CD4-positive, alpha-beta memory T cell (primary cell): ENCODE measurements around the gene MCC. TPM values are rescaled to one million over a fixed set of nuclear protein-coding genes. Genes with fewer than 3 reads are reported as not detected.

Experiments used
- CTCF ChIA-PET: fragments of 350-600 bp; sonication (Branson Sonifier 250); formaldehyde crosslinking; loops from one replicate; lab custom pipeline; 2021; ENCODE audit warnings: inconsistent platforms; ENCODE audit not compliant: partially characterized antibody; lab: Charles Lee
- POLR2A ChIA-PET: fragments of 350-600 bp; sonication (Branson Sonifier 250); formaldehyde crosslinking; loops from one replicate; lab custom pipeline; 2021; ENCODE audit not compliant: partially characterized antibody; lab: Charles Lee
- DNase-seq, 5 donors: peaks; one replicate each; pipeline versions ENCODE4 v3.0.0 to v3.0.0-alpha.2; 2020 to 2022; ENCODE audit warnings: mixed read lengths in 1 of 5
- H3K27ac ChIP-seq: one replicate; pipeline ENCODE4 v1.7.0; 2013; ENCODE audit warnings: low read depth, low read length
- H3K27me3 ChIP-seq: 2 replicates; pipeline ENCODE4 v1.7.0; 2013; ENCODE audit warnings: mild to moderate bottlenecking, low read length, moderate library complexity; ENCODE audit not compliant: insufficient read depth
- H3K36me3 ChIP-seq: 2 replicates; pipeline ENCODE4 v1.7.0; 2013; ENCODE audit warnings: mild to moderate bottlenecking, low read length, moderate library complexity; ENCODE audit not compliant: insufficient read depth
- H3K4me1 ChIP-seq: 2 replicates; pipeline ENCODE4 v1.7.0; 2013; ENCODE audit warnings: mild to moderate bottlenecking, low read length, moderate library complexity; ENCODE audit not compliant: insufficient read depth
- H3K4me3 ChIP-seq, 2 donors: one replicate each; pipeline ENCODE4 v1.7.0; 2013; ENCODE audit warnings: low read length in 2 of 2, mild to moderate bottlenecking in 1 of 2
- H3K9me3 ChIP-seq, 2 donors: one replicate each; pipeline ENCODE4 v1.7.0; 2013; ENCODE audit warnings: low read length in 2 of 2, control low read depth in 1 of 2; ENCODE audit not compliant: control insufficient read depth in 1 of 2
- H3K27ac Mint-ChIP-seq, 7 donors: one replicate each; pipeline ENCODE4 v1.8.0; 2020 to 2021; ENCODE audit warnings: mixed read lengths in 7 of 7, mild to moderate bottlenecking in 6 of 7, inconsistent platforms in 3 of 7, moderate library complexity in 3 of 7
- H3K27me3 Mint-ChIP-seq, 2 donors: one replicate each; pipeline ENCODE4 v1.8.0; 2020 to 2021; ENCODE audit warnings: mixed read lengths in 2 of 2
- H3K36me3 Mint-ChIP-seq, 2 donors: one replicate each; pipeline ENCODE4 v1.8.0; 2020 to 2021; ENCODE audit warnings: mixed read lengths in 2 of 2, inconsistent platforms in 1 of 2, mild to moderate bottlenecking in 1 of 2
- H3K4me1 Mint-ChIP-seq, 4 donors: one replicate each; pipeline ENCODE4 v1.8.0; 2020 to 2021; ENCODE audit warnings: mixed read lengths in 4 of 4, mild to moderate bottlenecking in 1 of 4
- H3K4me3 Mint-ChIP-seq, 8 donors: one replicate each; pipeline ENCODE4 v1.8.0; 2020 to 2021; ENCODE audit warnings: mixed read lengths in 8 of 8, mild to moderate bottlenecking in 7 of 8, moderate library complexity in 6 of 8, inconsistent platforms in 3 of 8
- H3K9me3 Mint-ChIP-seq, 8 donors: one replicate each; pipeline ENCODE4 v1.8.0; 2020 to 2021; ENCODE audit warnings: mixed read lengths in 8 of 8, mild to moderate bottlenecking in 5 of 8, inconsistent platforms in 3 of 8, moderate library complexity in 1 of 8
- intact Hi-C: fragments of 100-400 bp; cut with micrococcal nuclease; formaldehyde crosslinking; loops from one replicate; pipeline ENCODE4 v1.15.1; 2023
- polyA plus RNA-seq, 2 donors: library from polyadenylated mRNA; unstranded; fragments of 300-500 nt; fragmentation: Illumina TruSeq; gene quantifications; one replicate each; pipeline ENCODE4 v1.2.3, GENCODE V29; 2021
- total RNA-seq, 2 experiments: library from RNA; stranded (reverse); gene quantifications; one replicate each; pipeline ENCODE4 v1.2.3, GENCODE V29; 2021

Gene MCC
- total and polyA plus RNA-seq, 4 experiments from 2014 or later, result 0.92 to 12.1 (median 7.7) TPM

DNA sequence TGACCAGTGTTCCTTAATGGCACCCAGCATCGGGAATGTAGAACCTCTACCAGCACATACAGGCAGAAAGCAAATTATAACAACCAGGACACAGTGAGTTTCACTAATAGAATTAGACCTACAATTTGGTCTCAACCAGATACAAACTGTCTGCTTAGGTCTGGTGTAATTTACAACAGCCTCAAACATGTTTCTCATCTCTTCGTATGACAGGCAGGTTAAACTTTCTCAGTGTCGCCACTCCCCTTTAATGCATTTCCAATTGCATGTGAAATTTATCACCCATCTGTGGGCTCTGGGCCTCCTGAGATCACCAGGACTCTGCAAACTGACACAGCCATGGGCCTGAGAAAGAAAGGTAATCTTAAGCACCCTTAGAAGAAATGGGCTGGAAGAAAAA lies 293.0 kb downstream of the MCC start:
- intact Hi-C loops, result no loop called here
- no peaks in the 10 kb centered on the region for H3K27me3 Mint-ChIP-seq
- H3K27me3 ChIP-seq, result no peaks in the 10 kb centered on the region
- ChIA-PET CTCF (no interaction called here), POLR2A (interaction anchor here (0.6 kb wide), 1 partner anchor 129 kb away, joined by 4 read pairs; no protein-coding TSS in a partner anchor)
- H3K27ac Mint-ChIP-seq, result no peak overlapping the region
- H3K27ac ChIP-seq, result no peak overlapping the region
- no peaks in the 10 kb centered on the region for H3K9me3 ChIP-seq
- H3K36me3 Mint-ChIP-seq, result peaks cover 1 to 31% of the 10 kb centered on the region in 2 donors
- peaks cover 0 to 4% (median 1%) of the 10 kb centered on the region in 4 donors for H3K4me1 Mint-ChIP-seq
- no peak overlapping the region for H3K4me3 Mint-ChIP-seq
- peaks cover 0 to 16% (median 3%) of the 10 kb centered on the region in 8 donors for H3K9me3 Mint-ChIP-seq
- H3K36me3 ChIP-seq, result no peaks in the 10 kb centered on the region
- no peak overlapping the region for H3K4me3 ChIP-seq
- no peak for DNase-seq
- no peaks in the 10 kb centered on the region for H3K4me1 ChIP-seq

DNA sequence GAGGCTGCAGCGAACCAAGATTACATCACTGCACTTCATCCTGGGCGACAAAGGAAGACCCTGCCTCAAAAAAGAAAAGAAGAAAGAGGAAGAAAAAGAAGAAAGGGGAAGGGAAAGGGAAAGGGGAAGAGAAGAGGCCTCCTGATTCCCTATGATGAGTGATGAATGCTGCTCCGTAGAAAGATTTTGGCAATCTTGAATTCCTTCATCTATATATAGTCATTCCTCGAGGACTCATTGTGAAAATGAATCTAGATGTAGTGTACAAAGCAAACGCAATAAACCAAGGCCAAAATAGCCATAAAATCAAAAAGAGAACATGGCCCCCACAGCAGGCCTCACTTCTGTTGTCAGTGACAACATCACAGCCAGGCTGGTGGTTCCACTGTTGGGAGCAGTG lies 293.7 kb downstream of the MCC start:
- intact Hi-C loops, result no loop called here
- POLR2A ChIA-PET, result no interaction called here
- no peaks in the 10 kb centered on the region for H3K36me3 ChIP-seq
- no peaks in the 10 kb centered on the region for H3K27me3 Mint-ChIP-seq
- DNase-seq, result no peak
- no peak overlapping the region for H3K4me3 Mint-ChIP-seq
- CTCF ChIA-PET, result no interaction called here
- H3K9me3 Mint-ChIP-seq, result peaks cover 0 to 16% (median 3%) of the 10 kb centered on the region in 8 donors
- H3K9me3 ChIP-seq, result no peaks in the 10 kb centered on the region
- no peaks in the 10 kb centered on the region for H3K27me3 ChIP-seq
- no peaks in the 10 kb centered on the region for H3K4me1 ChIP-seq
- peaks cover 1 to 31% of the 10 kb centered on the region in 2 donors for H3K36me3 Mint-ChIP-seq
- no peak overlapping the region for H3K27ac Mint-ChIP-seq
- no peak overlapping the region for H3K4me3 ChIP-seq
- H3K27ac ChIP-seq, result no peak overlapping the region
- H3K4me1 Mint-ChIP-seq, result peaks cover 0 to 4% (median 1%) of the 10 kb centered on the region in 4 donors

DNA sequence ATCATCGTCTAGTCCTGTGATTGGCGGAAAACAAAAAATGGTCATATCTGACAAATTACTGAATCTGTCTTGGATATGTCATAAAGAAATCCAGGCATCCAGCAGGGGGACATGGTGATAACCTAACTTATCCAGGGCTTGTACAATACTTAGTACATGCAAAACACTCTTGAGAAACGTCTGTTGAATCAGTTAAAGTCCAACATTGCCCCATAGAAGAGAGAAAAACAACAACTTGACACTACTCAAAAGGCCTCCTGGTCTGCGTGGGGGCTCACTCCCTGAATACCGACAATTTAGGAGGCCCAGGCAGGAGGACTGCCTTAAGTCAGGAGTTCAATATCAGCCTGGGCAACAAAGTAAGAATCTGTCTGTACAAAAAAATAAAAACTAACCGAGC lies 294.1 kb downstream of the MCC start:
- CTCF ChIA-PET, result no interaction called here
- H3K27ac ChIP-seq, result no peak overlapping the region
- POLR2A ChIA-PET, result no interaction called here
- no peaks in the 10 kb centered on the region for H3K36me3 ChIP-seq
- peaks cover 0 to 16% (median 3%) of the 10 kb centered on the region in 8 donors for H3K9me3 Mint-ChIP-seq
- no peak for DNase-seq
- peaks cover 0 to 4% (median 1%) of the 10 kb centered on the region in 4 donors for H3K4me1 Mint-ChIP-seq
- H3K4me3 ChIP-seq, result no peak overlapping the region
- H3K27me3 Mint-ChIP-seq, result no peaks in the 10 kb centered on the region
- no peak overlapping the region for H3K4me3 Mint-ChIP-seq
- intact Hi-C loops, result no loop called here
- no peaks in the 10 kb centered on the region for H3K4me1 ChIP-seq
- H3K27me3 ChIP-seq, result no peaks in the 10 kb centered on the region
- H3K9me3 ChIP-seq, result no peaks in the 10 kb centered on the region
- no peak overlapping the region for H3K27ac Mint-ChIP-seq
- peaks cover 1 to 31% of the 10 kb centered on the region in 2 donors for H3K36me3 Mint-ChIP-seq

DNA sequence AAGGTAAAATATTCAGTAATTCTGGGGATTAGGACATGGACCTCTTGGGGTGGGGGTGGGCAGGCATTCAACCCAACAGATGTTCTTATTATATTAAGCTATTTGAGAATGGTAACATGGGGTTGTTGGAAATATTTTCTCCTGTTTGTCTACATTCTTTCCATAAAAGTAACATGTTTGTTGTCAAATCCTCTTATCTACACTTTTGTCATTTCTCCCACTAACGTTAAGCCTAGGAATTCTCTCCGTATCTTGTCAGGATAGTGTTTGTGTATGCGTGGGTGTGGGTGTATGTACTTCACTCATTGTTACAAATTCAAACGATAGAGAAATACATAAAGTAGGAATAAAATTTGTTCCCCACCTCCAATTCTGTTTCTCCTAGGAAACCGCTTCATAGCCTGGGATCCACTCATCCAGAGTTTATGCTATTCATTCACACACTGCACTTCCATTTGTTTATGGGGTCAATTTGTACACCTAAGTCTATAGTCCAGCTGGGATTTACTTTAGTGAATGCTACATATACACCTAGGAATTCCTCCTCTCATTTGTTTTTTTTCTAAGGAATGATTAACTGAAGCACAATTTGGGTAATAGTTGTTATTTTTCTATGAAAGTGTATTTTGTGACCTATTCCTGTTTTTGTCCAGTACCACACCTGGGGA lies 294.8 kb downstream of the MCC start:
- Mint-ChIP-seq H3K27ac (no peak overlapping the region), H3K27me3 (no peaks in the 10 kb centered on the region), H3K4me1 (peaks cover 0 to 4% (median 1%) of the 10 kb centered on the region in 4 donors), H3K36me3 (peaks cover 1 to 31% of the 10 kb centered on the region in 2 donors), H3K4me3 (no peak overlapping the region), H3K9me3 (peaks cover 0 to 16% (median 3%) of the 10 kb centered on the region in 8 donors)
- ChIA-PET CTCF (no interaction called here), POLR2A (no interaction called here)
- DNase-seq, result no peak
- no peaks in the 10 kb centered on the region for H3K9me3 ChIP-seq
- H3K4me1 ChIP-seq, result no peaks in the 10 kb centered on the region
- H3K27ac ChIP-seq, result no peak overlapping the region
- intact Hi-C loops, result no loop called here
- no peaks in the 10 kb centered on the region for H3K27me3 ChIP-seq
- no peaks in the 10 kb centered on the region for H3K36me3 ChIP-seq
- no peak overlapping the region for H3K4me3 ChIP-seq

DNA sequence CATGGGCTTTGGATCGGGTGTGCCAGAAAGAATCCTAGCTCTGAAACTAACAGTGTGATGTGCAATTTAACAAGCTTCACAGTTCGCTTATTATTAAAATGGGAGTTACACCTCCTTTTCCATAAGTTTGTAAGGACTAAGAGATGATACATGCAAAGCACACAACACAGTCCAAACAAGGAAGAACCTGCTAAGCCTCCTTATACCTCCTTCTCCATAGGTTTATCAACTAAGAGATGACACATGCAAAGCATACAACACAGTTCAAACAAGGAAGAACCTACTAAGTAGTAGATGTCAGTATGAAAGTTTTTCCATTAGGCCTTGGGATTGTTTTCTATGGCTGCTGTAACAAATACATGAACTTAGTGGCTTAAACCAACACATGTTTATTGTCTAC lies 295.7 kb downstream of the MCC start:
- peaks cover 1 to 31% of the 10 kb centered on the region in 2 donors for H3K36me3 Mint-ChIP-seq
- Histone ChIP-seq H3K36me3 (no peaks in the 10 kb centered on the region), H3K27ac (no peak overlapping the region), H3K27me3 (no peaks in the 10 kb centered on the region), H3K4me3 (no peak overlapping the region), H3K9me3 (no peaks in the 10 kb centered on the region), H3K4me1 (no peaks in the 10 kb centered on the region)
- H3K4me1 Mint-ChIP-seq, result peaks cover 0 to 3% (median under 1%) of the 10 kb centered on the region in 4 donors
- POLR2A ChIA-PET, result no interaction called here
- H3K27ac Mint-ChIP-seq, result no peak overlapping the region
- DNase-seq, result no peak
- H3K4me3 Mint-ChIP-seq, result no peak overlapping the region
- intact Hi-C loops, result no loop called here
- peaks cover 0 to 16% (median 3%) of the 10 kb centered on the region in 8 donors for H3K9me3 Mint-ChIP-seq
- H3K27me3 Mint-ChIP-seq, result no peaks in the 10 kb centered on the region
- CTCF ChIA-PET, result no interaction called here

DNA sequence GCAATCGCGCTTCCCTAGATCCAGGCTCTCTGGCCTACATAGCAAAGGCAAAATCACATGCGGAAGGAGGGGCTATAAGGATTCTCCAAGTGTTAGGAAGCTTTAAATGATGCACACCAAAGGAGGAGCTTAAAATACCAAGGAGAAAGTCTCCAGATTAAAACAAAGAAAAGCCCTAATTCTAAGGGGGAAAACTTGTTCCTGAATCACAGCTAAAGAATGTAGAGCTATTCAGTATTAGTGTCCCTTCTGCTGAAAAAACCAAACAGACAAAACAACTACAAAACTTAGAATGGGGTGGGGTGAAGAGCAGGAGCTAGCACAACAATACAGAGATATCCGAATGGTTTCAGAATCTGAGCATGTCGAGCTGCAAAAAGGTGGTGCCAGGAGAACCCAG lies 297.9 kb downstream of the MCC start:
- Mint-ChIP-seq H3K4me1 (peaks cover 0 to 5% (median 2%) of the 10 kb centered on the region in 4 donors), H3K4me3 (no peak overlapping the region), H3K27me3 (no peaks in the 10 kb centered on the region), H3K9me3 (peaks cover 0 to 9% (median 3%) of the 10 kb centered on the region in 8 donors), H3K27ac (peak overlapping the region in 1 of 7 donors; percentile 43), H3K36me3 (peaks cover 1 to 23% of the 10 kb centered on the region in 2 donors)
- no peak overlapping the region for H3K27ac ChIP-seq
- POLR2A ChIA-PET, result no interaction called here
- CTCF ChIA-PET, result interaction anchor here (0.7 to 1.2 kb wide), 2 partner anchors 429 to 488 kb away, joined by 3 read pairs; no protein-coding TSS in a partner anchor
- no peak for DNase-seq
- no peaks in the 10 kb centered on the region for H3K36me3 ChIP-seq
- H3K9me3 ChIP-seq, result no peaks in the 10 kb centered on the region
- intact Hi-C loops, result no loop called here
- H3K27me3 ChIP-seq, result no peaks in the 10 kb centered on the region
- no peak overlapping the region for H3K4me3 ChIP-seq
- no peaks in the 10 kb centered on the region for H3K4me1 ChIP-seq

DNA sequence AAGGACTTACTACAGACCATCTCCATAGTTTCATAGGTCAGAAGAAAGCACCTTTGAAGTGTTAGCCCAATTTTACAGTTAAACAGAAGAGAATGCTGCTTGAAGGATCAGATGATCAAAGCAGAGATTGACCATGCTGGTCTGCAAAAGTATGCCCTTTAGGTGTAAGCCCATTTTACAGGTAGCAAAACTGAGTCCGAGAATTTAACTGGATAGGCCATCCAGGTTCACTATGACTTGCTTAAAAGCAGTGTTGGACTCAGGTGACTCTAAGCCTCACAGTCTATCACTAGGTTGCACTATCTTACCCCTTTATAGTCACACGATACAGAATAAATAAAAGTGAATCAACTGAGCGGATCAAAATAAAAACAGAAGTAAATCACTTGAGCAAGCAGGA lies 299.0 kb downstream of the MCC start:
- H3K36me3 ChIP-seq, result no peaks in the 10 kb centered on the region
- H3K27me3 Mint-ChIP-seq, result no peaks in the 10 kb centered on the region
- POLR2A ChIA-PET, result no interaction called here
- intact Hi-C loops, result no loop called here
- CTCF ChIA-PET, result no interaction called here
- H3K4me1 Mint-ChIP-seq, result peaks cover 0 to 5% (median 2%) of the 10 kb centered on the region in 4 donors
- DNase-seq, result no peak
- H3K9me3 ChIP-seq, result no peaks in the 10 kb centered on the region
- H3K4me3 ChIP-seq, result no peak overlapping the region
- peak overlapping the region in 1 of 8 donors; percentile 6 for H3K4me3 Mint-ChIP-seq
- no peak overlapping the region for H3K27ac Mint-ChIP-seq
- no peak overlapping the region for H3K27ac ChIP-seq
- H3K36me3 Mint-ChIP-seq, result peaks cover 0 to 21% of the 10 kb centered on the region in 2 donors
- peaks cover 0 to 9% (median 3%) of the 10 kb centered on the region in 8 donors for H3K9me3 Mint-ChIP-seq
- no peaks in the 10 kb centered on the region for H3K27me3 ChIP-seq
- no peaks in the 10 kb centered on the region for H3K4me1 ChIP-seq
